NCI-H82 treated with DMSO at 0.1 percent for 48 hours (cell line): ENCODE results near the gene DYNLT4.
"Not testable (repeated sequence)": the region's sequence is repeated elsewhere in the genome, so short reads cannot be mapped to it uniquely, and the experiment has no call there.

Source experiments
- DNase-seq: peaks from one replicate; lab custom pipeline; 2025; ENCODE audit not compliant: unreplicated experiment; lab: John Stamatoyannopoulos, UW

Gene DYNLT4

GRCh38 chr1:44829506-44830384 lies 22.6 kb upstream of the DYNLT4 start:
- DNase-seq: no peak

GRCh38 chr1:44828841-44829440 lies 21.8 kb upstream of the DYNLT4 start:
- DNase-seq: no peak

- no peak for DNase-seq
Observed at GRCh38 chr1:44828003-44828651, 21.0 kb upstream of the DYNLT4 start.

GRCh38 chr1:44827197-44828002 lies 20.2 kb upstream of the DYNLT4 start:
- DNase-seq: no peak

GRCh38 chr1:44826375-44827196 lies 19.4 kb upstream of the DYNLT4 start:
- DNase-seq: no peak

GRCh38 chr1:44824392-44824791 lies 17.2 kb upstream of the DYNLT4 start:
- DNase-seq: not testable (repeated sequence)

- no peak for DNase-seq
Observed at GRCh38 chr1:44822981-44823451, 15.9 kb upstream of the DYNLT4 start.

GRCh38 chr1:44822131-44822701 lies 15.1 kb upstream of the DYNLT4 start:
- DNase-seq: no peak

- DNase-seq: no peak
Observed at GRCh38 chr1:44821240-44821715, 14.1 kb upstream of the DYNLT4 start.

GRCh38 chr1:44820328-44821239 lies 13.4 kb upstream of the DYNLT4 start:
- DNase-seq: no peak

GRCh38 chr1:44819608-44820327 lies 12.6 kb upstream of the DYNLT4 start:
- peak; percentile 91 for DNase-seq

GRCh38 chr1:44819196-44819607 lies 12.1 kb upstream of the DYNLT4 start:
- DNase-seq: peak; percentile 70

GRCh38 chr1:44817771-44818495 lies 10.8 kb upstream of the DYNLT4 start:
- no peak for DNase-seq

GRCh38 chr1:44817307-44817706 lies 10.2 kb upstream of the DYNLT4 start:
- no peak for DNase-seq

- not testable (repeated sequence) for DNase-seq
Observed at GRCh38 chr1:44815926-44816325, 8.8 kb upstream of the DYNLT4 start.

GRCh38 chr1:44812822-44813543 lies 5.8 kb upstream of the DYNLT4 start:
- no peak for DNase-seq

GRCh38 chr1:44811234-44811633 lies 4.1 kb upstream of the DYNLT4 start:
- DNase-seq: no peak
